Brain pericyte (primary cell): ENCODE measurements around the gene FAS.

Experiments used
- DNase-seq: peaks from one replicate; pipeline ENCODE4 v3.0.0-alpha.2; 2012; ENCODE audit warnings: low read depth, low spot score

The FAS gene

DNA sequence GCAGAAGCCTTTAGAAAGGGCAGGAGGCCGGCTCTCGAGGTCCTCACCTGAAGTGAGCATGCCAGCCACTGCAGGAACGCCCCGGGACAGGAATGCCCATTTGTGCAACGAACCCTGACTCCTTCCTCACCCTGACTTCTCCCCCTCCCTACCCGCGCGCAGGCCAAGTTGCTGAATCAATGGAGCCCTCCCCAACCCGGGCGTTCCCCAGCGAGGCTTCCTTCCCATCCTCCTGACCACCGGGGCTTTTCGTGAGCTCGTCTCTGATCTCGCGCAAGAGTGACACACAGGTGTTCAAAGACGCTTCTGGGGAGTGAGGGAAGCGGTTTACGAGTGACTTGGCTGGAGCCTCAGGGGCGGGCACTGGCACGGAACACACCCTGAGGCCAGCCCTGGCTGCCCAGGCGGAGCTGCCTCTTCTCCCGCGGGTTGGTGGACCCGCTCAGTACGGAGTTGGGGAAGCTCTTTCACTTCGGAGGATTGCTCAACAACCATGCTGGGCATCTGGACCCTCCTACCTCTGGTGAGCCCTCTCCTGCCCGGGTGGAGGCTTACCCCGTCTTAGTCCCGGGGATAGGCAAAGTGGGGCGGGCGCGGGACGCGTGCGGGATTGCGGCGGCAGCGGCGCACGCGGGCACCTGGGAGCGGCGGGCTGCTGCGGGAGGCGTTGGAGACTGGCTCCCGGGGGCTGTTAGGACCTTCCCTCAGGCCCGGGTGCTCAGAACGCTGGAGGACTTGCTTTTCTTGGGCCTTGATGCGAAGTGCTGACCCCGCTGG, at the start of gene FAS:
FAS (plus strand) TSS at position 415 of the 777 bp plus-strand sequence; CDS start at position 494, 79 bp downstream.
- no peak for DNase-seq

DNA sequence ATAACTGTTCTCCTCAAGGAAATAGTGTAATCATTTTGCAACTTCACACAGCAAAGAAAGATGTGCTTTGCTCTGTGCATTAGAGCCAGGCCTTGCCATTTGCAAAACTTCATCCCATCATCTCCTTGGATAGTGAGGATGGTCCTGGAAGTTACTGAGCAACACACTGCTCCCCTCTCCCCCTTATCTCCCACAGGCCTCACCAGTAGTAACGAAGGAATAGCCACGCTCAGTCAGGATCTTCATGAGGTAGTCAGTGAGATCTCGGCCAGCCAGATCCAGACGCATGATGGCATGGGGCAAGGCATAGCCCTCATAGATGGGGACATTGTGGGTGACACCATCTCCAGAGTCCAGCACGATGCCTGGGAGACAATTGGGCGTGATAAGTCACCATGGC, 49.6 kb upstream of the FAS start:
- DNase-seq = no peak

DNA sequence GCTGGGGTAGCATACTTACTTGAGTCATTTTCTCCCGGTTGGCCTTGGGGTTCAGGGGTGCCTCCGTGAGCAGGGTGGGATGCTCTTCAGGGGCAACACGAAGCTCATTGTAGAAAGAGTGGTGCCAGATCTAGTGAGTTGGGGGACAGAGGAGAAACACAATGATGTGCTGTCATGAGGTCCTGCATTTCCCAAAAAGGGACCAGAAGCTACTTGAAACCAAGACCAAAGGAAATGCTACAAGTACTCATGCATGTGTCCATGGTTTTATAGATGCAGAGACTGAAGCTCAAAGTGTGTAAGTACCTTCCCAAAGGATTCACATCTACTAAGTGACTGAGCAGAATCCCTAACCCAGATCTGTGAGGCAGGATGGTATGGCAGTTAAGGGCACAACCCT, 46.8 kb upstream of the FAS start:
- no peak for DNase-seq

- no peak for DNase-seq
These were observed 45.8 kb upstream of the FAS start for GRCh38 chr10:88944813-88945212.

- no peak for DNase-seq
These were observed 44.4 kb upstream of the FAS start for GRCh38 chr10:88946200-88946599.

- DNase-seq = no peak
These were observed 43.5 kb upstream of the FAS start for GRCh38 chr10:88946965-88947590.

DNA sequence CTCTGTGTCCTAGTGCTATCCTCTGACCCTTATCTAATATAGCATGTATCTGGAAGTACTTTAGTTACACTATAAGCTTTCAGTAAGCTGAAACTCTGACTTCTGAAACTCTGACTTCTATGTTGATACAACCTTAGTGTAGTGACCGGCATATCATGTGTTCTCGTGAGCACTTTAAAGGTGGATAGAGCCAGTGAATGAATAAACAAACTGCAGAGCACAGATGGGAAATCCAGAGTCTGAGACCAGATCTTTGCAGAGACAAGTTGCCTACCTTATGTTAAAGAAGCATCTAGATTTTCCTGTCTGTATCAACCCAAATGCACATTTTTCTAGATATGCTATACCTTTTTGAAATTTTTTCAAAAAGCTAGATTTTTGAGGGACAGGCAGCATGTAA, 41.5 kb upstream of the FAS start:
- no peak for DNase-seq

DNA sequence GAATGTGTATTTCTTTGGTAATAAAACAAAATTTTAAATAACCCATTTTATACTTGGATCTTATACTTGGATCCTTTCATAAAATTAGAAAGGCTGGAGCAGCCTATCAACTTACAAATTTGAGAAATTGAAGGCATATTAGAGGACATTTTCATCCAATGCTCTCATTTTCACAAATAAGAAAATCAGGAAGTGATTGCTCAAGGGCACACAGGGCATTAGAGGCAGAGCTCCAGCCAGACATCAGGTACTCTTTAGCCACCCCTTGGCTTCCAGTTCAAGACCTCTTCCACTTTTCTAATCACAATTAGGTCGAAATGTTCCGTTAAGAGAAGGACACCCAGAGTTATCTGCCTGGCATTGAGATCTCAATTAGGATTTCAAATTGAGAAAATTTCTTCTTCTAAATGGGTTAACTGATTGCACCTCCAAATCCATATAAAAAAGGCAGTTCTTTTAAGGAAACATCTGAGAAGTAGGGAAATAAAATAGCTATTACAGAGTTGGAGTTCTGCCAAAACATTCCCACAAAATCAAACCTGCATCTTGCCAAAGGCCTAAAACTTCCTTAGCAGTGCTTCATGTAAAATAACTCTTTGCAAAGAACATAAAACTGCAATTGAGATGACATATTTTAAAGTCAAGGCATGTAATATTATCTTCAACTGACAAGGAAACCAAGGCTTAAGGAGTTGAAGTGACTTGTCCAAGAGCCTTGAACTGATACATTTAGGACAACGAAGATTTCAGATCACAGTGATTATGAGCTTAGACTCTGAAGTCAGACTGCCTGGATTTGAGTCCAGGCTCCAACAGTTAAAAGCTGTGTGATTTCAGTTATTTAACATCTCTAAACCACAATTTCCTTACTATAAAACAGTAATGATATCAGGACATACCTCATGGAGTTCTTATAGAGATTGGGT, 40.4 kb upstream of the FAS start:
- no peak for DNase-seq

DNA sequence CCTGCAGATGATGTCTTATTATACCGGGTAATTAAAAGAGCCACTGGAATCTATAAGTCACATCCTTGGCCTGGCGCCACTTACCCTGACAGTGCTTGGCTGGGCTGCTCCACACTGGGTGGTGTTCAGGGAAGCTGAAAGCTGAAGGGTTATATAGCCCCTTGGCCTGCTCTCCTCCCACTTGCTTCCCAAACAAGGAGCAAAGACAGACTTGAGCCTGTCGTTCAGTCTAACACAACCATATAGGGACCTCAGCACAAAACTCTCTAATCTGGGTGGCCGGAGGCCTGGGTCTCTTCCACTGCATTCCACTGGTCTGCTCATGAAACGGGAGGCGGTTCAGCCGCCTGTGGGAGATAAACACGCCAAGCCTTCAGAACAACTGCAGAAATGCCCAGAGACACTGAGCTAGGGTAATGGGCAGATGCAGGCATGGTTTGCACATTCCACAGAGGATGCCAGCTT, 37.9 kb upstream of the FAS start, which contains the start of gene ACTA2:
ACTA2 (minus strand) TSS at position 127 of the 465 bp plus-strand sequence. CDS start 3,843 bp downstream, outside the sequence.
- no peak for DNase-seq

GRCh38 chr10:88953662-88954061, 36.9 kb upstream of the FAS start:
- no peak for DNase-seq

- no peak for DNase-seq
These were observed 36.0 kb upstream of the FAS start for GRCh38 chr10:88954458-88955083.

- DNase-seq = no peak
These were observed 33.2 kb upstream of the FAS start for GRCh38 chr10:88957381-88957780.

- no peak for DNase-seq
These were observed 31.9 kb upstream of the FAS start for GRCh38 chr10:88958721-88959120.

GRCh38 chr10:88960802-88961201, 29.8 kb upstream of the FAS start:
- DNase-seq = no peak

DNA sequence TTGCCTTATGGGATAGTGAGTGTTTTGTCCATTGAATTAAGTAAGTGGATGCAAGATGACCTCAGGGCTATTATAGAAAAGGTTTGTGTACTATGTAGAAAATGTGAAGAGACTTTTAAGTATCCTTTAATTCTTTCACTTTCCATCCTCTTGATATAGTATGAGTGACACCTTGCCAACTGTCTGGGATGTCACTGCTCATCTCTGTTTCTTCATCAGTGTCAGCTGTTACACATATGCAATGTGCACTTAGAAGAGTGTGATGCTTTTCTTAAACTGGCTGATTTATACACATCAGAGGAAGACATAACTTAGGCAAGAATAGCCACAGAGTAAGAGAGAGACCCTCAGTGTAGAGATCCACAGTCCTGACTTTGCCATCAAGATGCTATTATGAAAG, 29.3 kb upstream of the FAS start:
- no peak for DNase-seq

DNA sequence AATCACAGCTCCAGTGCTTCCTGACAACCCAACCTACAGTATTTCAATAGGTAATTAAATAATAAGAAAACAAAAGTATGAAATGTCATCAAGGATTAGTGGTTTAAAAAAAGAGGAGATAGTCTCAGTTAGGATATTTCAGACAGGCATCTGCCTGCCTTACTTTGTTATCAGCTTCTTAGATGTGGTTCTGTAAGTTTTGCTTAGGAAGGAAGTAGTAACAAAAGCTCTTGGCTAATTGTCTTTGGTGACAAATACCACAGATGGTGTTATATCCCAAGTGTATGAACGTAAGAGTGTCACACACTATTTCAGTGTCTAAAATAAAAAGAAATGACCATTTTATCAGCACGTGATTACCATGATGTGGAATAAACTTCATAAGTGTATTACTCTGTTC, 28.3 kb upstream of the FAS start:
- no peak for DNase-seq

DNA sequence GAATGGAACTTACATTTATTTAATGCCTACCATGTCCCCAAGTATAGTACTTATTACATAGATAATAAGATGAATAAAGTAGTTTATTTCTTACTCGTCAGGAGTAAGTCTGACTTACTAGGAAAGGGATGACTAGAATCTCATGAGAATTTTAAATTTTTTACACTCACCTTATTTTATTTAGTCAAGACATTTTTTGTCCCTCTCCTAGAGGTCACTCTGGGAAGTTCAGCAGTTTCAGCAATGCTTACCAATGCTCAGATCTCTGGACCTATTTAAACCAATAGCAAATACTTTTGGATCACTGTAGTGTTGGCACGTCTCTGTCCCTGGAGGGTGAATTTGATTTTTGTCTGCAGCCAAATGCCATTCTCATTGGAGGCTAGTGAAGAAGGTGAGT, 27.3 kb upstream of the FAS start:
- DNase-seq = no peak

- no peak for DNase-seq
These were observed 26.2 kb upstream of the FAS start for GRCh38 chr10:88964360-88964759.

GRCh38 chr10:88964869-88965415, 25.7 kb upstream of the FAS start:
- no peak for DNase-seq

DNA sequence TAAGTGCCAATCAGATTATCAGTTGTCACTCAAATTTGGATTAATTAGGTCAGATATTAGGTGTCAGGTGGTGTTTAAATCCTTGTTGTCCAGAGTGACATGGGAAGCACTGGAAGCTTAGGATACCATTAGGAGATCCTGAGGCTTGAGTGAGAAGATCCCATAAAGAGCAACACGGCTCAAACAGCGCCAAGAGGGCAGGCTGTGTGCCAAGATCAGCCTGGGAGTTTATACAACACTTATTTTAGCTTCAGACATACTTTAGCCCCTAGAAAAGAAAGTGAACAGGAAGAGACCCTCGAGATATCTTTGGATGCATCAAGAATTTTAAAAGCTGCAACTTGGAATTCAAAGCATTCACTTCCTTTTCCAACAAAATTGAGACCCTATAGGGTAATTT, 23.8 kb upstream of the FAS start:
- no peak for DNase-seq

DNA sequence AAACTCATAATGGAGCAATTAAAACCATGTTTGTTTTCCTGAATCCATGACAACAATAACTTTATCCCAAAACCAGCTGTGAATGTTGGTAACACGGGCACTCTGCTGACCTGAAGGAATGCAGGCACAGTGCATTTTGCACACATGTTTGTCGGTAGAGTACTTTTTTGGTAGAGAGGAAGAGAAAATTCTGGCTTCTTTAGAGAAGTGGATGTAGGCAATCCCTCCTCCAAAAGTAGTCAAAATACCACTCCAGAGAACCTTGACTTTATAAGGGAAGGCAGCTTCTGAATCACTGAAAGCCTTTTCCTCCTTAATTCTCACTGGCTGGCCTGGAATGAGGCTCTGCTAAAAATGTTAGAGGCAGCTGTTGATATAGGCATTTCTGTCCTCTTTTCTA, 22.2 kb upstream of the FAS start:
- no peak for DNase-seq
